Common myeloid progenitor, CD34-positive (primary cell): Measurements from ENCODE around the gene URAD.

Experiments used
- CTCF ChIA-PET: fragments of 350-600 bp; sonication (Branson Sonifier 250); formaldehyde crosslinking; loops from one replicate; lab custom pipeline; 2021; ENCODE audit warnings: antibody characterized with exemption; lab: Charles Lee
- POLR2A ChIA-PET: fragments of 350-600 bp; sonication (Branson Sonifier 250); formaldehyde crosslinking; loops from one replicate; lab custom pipeline; 2021; ENCODE audit warnings: antibody characterized with exemption; lab: Charles Lee
- DNase-seq, 3 donors: peaks; one replicate each; pipeline versions ENCODE4 v3.0.0 to v3.0.0-alpha.2; 2013
- H3K27ac ChIP-seq, 2 experiments: 1 replicate in 1 of 2; 2 replicates in 1 of 2; pipeline ENCODE4 v1.7.0; 2013; ENCODE audit warnings: inconsistent platforms in 2 of 2, low read length in 2 of 2, mild to moderate bottlenecking in 2 of 2, low read depth in 1 of 2, moderate library complexity in 1 of 2; ENCODE audit not compliant: severe bottlenecking in 2 of 2, insufficient read depth in 1 of 2, poor library complexity in 1 of 2
- H3K27me3 ChIP-seq, 5 experiments: replicated peaks in 2 of 5; 1 replicate in 3 of 5; 2 replicates in 2 of 5; pipeline versions ENCODE4 v1.6.1 to v1.7.0; 2013; ENCODE audit warnings: low read length in 4 of 5, mild to moderate bottlenecking in 2 of 5, moderate library complexity in 2 of 5, inconsistent platforms in 1 of 5; ENCODE audit not compliant: insufficient read depth in 5 of 5, control insufficient read depth in 4 of 5
- H3K36me3 ChIP-seq, 4 experiments: 1 replicate in 2 of 4; 2 replicates in 2 of 4; pipeline versions ENCODE4 v1.6.1 to v1.7.0; 2013; ENCODE audit warnings: low read length in 3 of 4, control low read depth in 1 of 4, mild to moderate bottlenecking in 1 of 4; ENCODE audit not compliant: control insufficient read depth in 4 of 4, insufficient read depth in 4 of 4
- H3K4me1 ChIP-seq, 4 experiments: 1 replicate in 3 of 4; 2 replicates in 1 of 4; pipeline versions ENCODE4 v1.6.1 to v1.7.1; 2013; ENCODE audit warnings: low read length in 3 of 4, mild to moderate bottlenecking in 3 of 4, control low read depth in 1 of 4, inconsistent platforms in 1 of 4, moderate library complexity in 1 of 4; ENCODE audit not compliant: control insufficient read depth in 4 of 4, insufficient read depth in 4 of 4; ENCODE audit errors: control extremely low read depth in 1 of 4
- H3K4me3 ChIP-seq, 7 experiments: 1 replicate in 4 of 7; 2 replicates in 3 of 7; pipeline versions ENCODE4 v1.5.1 to v1.7.0; 2013; ENCODE audit warnings: mild to moderate bottlenecking in 7 of 7, low read length in 6 of 7, moderate library complexity in 6 of 7, inconsistent platforms in 2 of 7, low read depth in 2 of 7, control low read depth in 1 of 7; ENCODE audit not compliant: insufficient read depth in 4 of 7, control insufficient read depth in 1 of 7; ENCODE audit errors: extremely low read depth in 1 of 7
- H3K9me3 ChIP-seq, 5 experiments: 1 replicate in 4 of 5; 2 replicates in 1 of 5; pipeline versions ENCODE4 v1.6.1 to v1.7.1; 2013; ENCODE audit warnings: low read length in 4 of 5, mild to moderate bottlenecking in 2 of 5, inconsistent platforms in 1 of 5, low read depth in 1 of 5, moderate library complexity in 1 of 5; ENCODE audit not compliant: control insufficient read depth in 4 of 5, insufficient read depth in 2 of 5; ENCODE audit errors: control extremely low read depth in 1 of 5
- WGBS: methylation state at CpG from one replicate; pipeline ENCODE4 v1.1.5; 2013; ENCODE audit not compliant: insufficient coverage; 5-methylcytosine and 5-hydroxymethylcytosine counted together

URAD gene

GRCh38 chr13:28031220-28031895 is 42.9 kb upstream of the URAD start:
- Histone ChIP-seq H3K27me3 (no peaks in the 10 kb centered on the region), H3K9me3 (no peaks in the 10 kb centered on the region), H3K36me3 (peaks cover 16 to 80% (median 35%) of the 10 kb centered on the region in 4 experiments), H3K4me3 (no peak overlapping the region), H3K4me1 (peaks cover 0 to 15% (median 4%) of the 10 kb centered on the region in 4 experiments), H3K27ac (no peak overlapping the region)
- WGBS = 74% methylated on average over 10 of the region's 10 CpGs
- ChIA-PET POLR2A (no interaction called here), CTCF (interaction anchor here (1.1 to 2.4 kb wide), 6 partner anchors 10 to 21 kb away, joined by 3 to 11 read pairs (median 4); no protein-coding TSS in a partner anchor)
- peak in 2 of 3 donors; percentile 75 to 82 for DNase-seq

GRCh38 chr13:28027607-28028364 is 39.3 kb upstream of the URAD start:
- POLR2A ChIA-PET = no interaction called here
- Histone ChIP-seq H3K9me3 (no peaks in the 10 kb centered on the region), H3K4me1 (peaks cover 0 to 15% (median 4%) of the 10 kb centered on the region in 4 experiments), H3K36me3 (peaks cover 6 to 74% (median 31%) of the 10 kb centered on the region in 4 experiments), H3K27me3 (no peaks in the 10 kb centered on the region), H3K27ac (no peak overlapping the region), H3K4me3 (no peak overlapping the region)
- 92% methylated on average over 5 of the region's 8 CpGs for WGBS
- DNase-seq = no peak
- CTCF ChIA-PET = interaction anchor here (1.1 to 2.5 kb wide), 2 partner anchors 12 to 246 kb away, joined by 3 to 7 read pairs; no protein-coding TSS in a partner anchor

- peaks cover 0 to 11% (median 4%) of the 10 kb centered on the region in 4 experiments for H3K4me1 ChIP-seq
- H3K4me3 ChIP-seq = no peak overlapping the region
- H3K27me3 ChIP-seq = no peaks in the 10 kb centered on the region
- no peak for DNase-seq
- H3K36me3 ChIP-seq = peaks cover 5 to 74% (median 32%) of the 10 kb centered on the region in 4 experiments
- no peak overlapping the region for H3K27ac ChIP-seq
- ChIA-PET POLR2A (no interaction called here), CTCF (interaction anchor here (0.9 kb wide), 1 partner anchor 285 kb away, joined by 3 read pairs; no protein-coding TSS in a partner anchor)
- H3K9me3 ChIP-seq = no peaks in the 10 kb centered on the region
Observed at GRCh38 chr13:28027071-28027470, 38.6 kb upstream of the URAD start.

- peaks cover 5 to 72% (median 30%) of the 10 kb centered on the region in 4 experiments for H3K36me3 ChIP-seq
- ChIA-PET CTCF (interaction anchor here (0.9 to 1.7 kb wide), 3 partner anchors 14 to 285 kb away, joined by 3 to 4 read pairs (median 3); no protein-coding TSS in a partner anchor), POLR2A (no interaction called here)
- peak overlapping the region in 1 of 2 experiments; percentile 4 for H3K27ac ChIP-seq
- 97% methylated on average over 6 of the region's 9 CpGs for WGBS
- no peaks in the 10 kb centered on the region for H3K27me3 ChIP-seq
- DNase-seq = no peak
- H3K4me3 ChIP-seq = no peak overlapping the region
- H3K4me1 ChIP-seq = peaks cover 0 to 6% (median 3%) of the 10 kb centered on the region in 4 experiments
- no peaks in the 10 kb centered on the region for H3K9me3 ChIP-seq
Observed at GRCh38 chr13:28026508-28026907, 38.0 kb upstream of the URAD start.

- Histone ChIP-seq H3K27me3 (no peaks in the 10 kb centered on the region), H3K9me3 (no peaks in the 10 kb centered on the region), H3K4me3 (no peak overlapping the region), H3K27ac (no peak overlapping the region), H3K36me3 (peaks cover 10 to 85% (median 40%) of the 10 kb centered on the region in 4 experiments), H3K4me1 (no peaks in the 10 kb centered on the region)
- no peak for DNase-seq
- WGBS = 88% methylated on average over 8 of the region's 9 CpGs
- ChIA-PET POLR2A (no interaction called here), CTCF (no interaction called here)
Observed at GRCh38 chr13:28022848-28023518, 34.5 kb upstream of the URAD start.

GRCh38 chr13:28014301-28014700 is 25.8 kb upstream of the URAD start:
- no peak overlapping the region for H3K27ac ChIP-seq
- no peak for DNase-seq
- no CpG with 5 or more reads among the region's 3 CpGs for WGBS
- no peaks in the 10 kb centered on the region for H3K9me3 ChIP-seq
- peaks cover 28 to 78% (median 42%) of the 10 kb centered on the region in 4 experiments for H3K36me3 ChIP-seq
- H3K4me3 ChIP-seq = no peak overlapping the region
- H3K27me3 ChIP-seq = no peaks in the 10 kb centered on the region
- POLR2A ChIA-PET = interaction anchor here (0.6 kb wide), 1 partner anchor 65 kb away, joined by 3 read pairs; no protein-coding TSS in a partner anchor
- no peaks in the 10 kb centered on the region for H3K4me1 ChIP-seq
- CTCF ChIA-PET = interaction anchor here (0.8 to 1.2 kb wide), 2 partner anchors 16 to 29 kb away, joined by 3 read pairs; no protein-coding TSS in a partner anchor
